Natural killer cell (primary cell): ENCODE data around the gene CHST11. TPM values are rescaled to one million over a fixed set of nuclear protein-coding genes. Genes with fewer than 3 reads are reported as not detected.
A peak's percentile ranks its signal among the peaks of the same experiment; 100 is the strongest.

Experiments
- ATAC-seq, 3 donors: fragments of 150-1000 bp in 2 of 3; fragments of 200-7000 bp in 1 of 3; cut with Tn5 transposase; 1 replicate in 1 of 3; 2 replicates in 2 of 3; pipeline ENCODE4 v1.10.0; 2021; ENCODE audit warnings: mild to moderate bottlenecking in 2 of 3, moderate library complexity in 2 of 3
- DNase-seq, 2 donors: peaks; one replicate each; pipeline versions ENCODE4 v3.0.0 to v3.0.0-alpha.2; 2013 to 2021; ENCODE audit warnings: mixed read lengths in 1 of 2
- H3K27ac ChIP-seq: one replicate; pipeline ENCODE4 v1.5.1; 2013; ENCODE audit warnings: mild to moderate bottlenecking, low read length
- H3K27me3 ChIP-seq: one replicate; pipeline ENCODE4 v1.6.1; 2013; ENCODE audit warnings: low read length; ENCODE audit not compliant: control insufficient read depth, insufficient read depth
- H3K36me3 ChIP-seq: one replicate; pipeline ENCODE4 v1.6.1; 2013; ENCODE audit warnings: low read length; ENCODE audit not compliant: control insufficient read depth, insufficient read depth
- H3K4me1 ChIP-seq: one replicate; pipeline ENCODE4 v1.6.1; 2013; ENCODE audit warnings: low read length; ENCODE audit not compliant: control insufficient read depth, insufficient read depth
- H3K4me3 ChIP-seq: one replicate; pipeline ENCODE4 v1.5.1; 2013; ENCODE audit warnings: low read length
- H3K9me3 ChIP-seq: one replicate; pipeline ENCODE4 v1.6.1; 2013; ENCODE audit warnings: low read length; ENCODE audit not compliant: control insufficient read depth, insufficient read depth
- H3K27ac Mint-ChIP-seq, 2 donors: one replicate each; pipeline ENCODE4 v1.8.0; 2022; ENCODE audit warnings: mild to moderate bottlenecking in 2 of 2, mixed read lengths in 2 of 2, moderate library complexity in 1 of 2
- H3K27me3 Mint-ChIP-seq, 2 donors: one replicate each; pipeline ENCODE4 v1.8.0; 2022; ENCODE audit warnings: low read depth in 2 of 2, mixed read lengths in 2 of 2
- H3K36me3 Mint-ChIP-seq: one replicate; pipeline ENCODE4 v1.8.0; 2022; ENCODE audit warnings: mixed read lengths
- H3K4me1 Mint-ChIP-seq, 2 donors: one replicate each; pipeline ENCODE4 v1.8.0; 2022; ENCODE audit warnings: mixed read lengths in 2 of 2
- H3K4me3 Mint-ChIP-seq: one replicate; pipeline ENCODE4 v1.8.0; 2022; ENCODE audit warnings: mild to moderate bottlenecking, moderate library complexity, mixed read lengths
- H3K9me3 Mint-ChIP-seq, 2 donors: one replicate each; pipeline ENCODE4 v1.8.0; 2022; ENCODE audit warnings: mixed read lengths in 2 of 2
- CTCF ChIP-seq: fragments of 200-600 bp; IDR thresholded peaks from one replicate; pipeline ENCODE4 v1.8.0; 2022; ENCODE audit warnings: antibody characterized with exemption
- WGBS: methylation state at CpG from one replicate; pipeline ENCODE4 v1.1.7; 2013; ENCODE audit warnings: missing lambda C conversion rate; ENCODE audit not compliant: insufficient coverage; 5-methylcytosine and 5-hydroxymethylcytosine counted together
- intact Hi-C: fragments of 100-400 bp; cut with micrococcal nuclease; formaldehyde crosslinking; loops from one replicate; pipeline ENCODE4 v1.14.2; 2022
- total RNA-seq, 4 donors: library from RNA; stranded (reverse); fragments of 120-200 nt in 1 of 4; gene quantifications; one replicate each; pipeline versions ENCODE4 v1.2.3 to v1.2.4, GENCODE V29; 2013 to 2022

CHST11 gene
- total RNA-seq, 3 donors from 2014 or later (not counting 1 experiment from before 2014, with no cell fraction given) = 85.3 to 118 (median 96.1) TPM

- intact Hi-C loops = no loop called here
- H3K4me3 Mint-ChIP-seq = no peak overlapping the region
- no peaks in the 10 kb centered on the region for H3K9me3 Mint-ChIP-seq
- 84% methylated on average over 3 of the region's 3 CpGs for WGBS
- no peak for TF ChIP-seq CTCF
- peaks cover 76 to 82% of the 10 kb centered on the region in 2 donors for H3K4me1 Mint-ChIP-seq
- peak overlapping the region; percentile 41 to 51 for H3K27ac Mint-ChIP-seq
- Histone ChIP-seq H3K4me3 (no peak overlapping the region), H3K36me3 (no peaks in the 10 kb centered on the region), H3K4me1 (peaks cover 38% of the 10 kb centered on the region), H3K27ac (no peak overlapping the region), H3K27me3 (no peaks in the 10 kb centered on the region), H3K9me3 (no peaks in the 10 kb centered on the region)
- no peak for DNase-seq
- ATAC-seq = no peak
- H3K36me3 Mint-ChIP-seq = no peaks in the 10 kb centered on the region
- no peaks in the 10 kb centered on the region for H3K27me3 Mint-ChIP-seq
Measured at GRCh38 chr12:104751594-104751993, 294.8 kb downstream of the CHST11 start.

GRCh38 chr12:104752016-104752415 lies 295.3 kb downstream of the CHST11 start:
- Histone ChIP-seq H3K4me1 (peaks cover 35% of the 10 kb centered on the region), H3K9me3 (no peaks in the 10 kb centered on the region), H3K27ac (no peak overlapping the region), H3K36me3 (peaks cover under 1% of the 10 kb centered on the region), H3K27me3 (no peaks in the 10 kb centered on the region), H3K4me3 (no peak overlapping the region)
- no peaks in the 10 kb centered on the region for H3K27me3 Mint-ChIP-seq
- ATAC-seq = no peak
- no peak for TF ChIP-seq CTCF
- 99% methylated on average over 4 of the region's 4 CpGs for whole genome bisulfite sequencing
- H3K4me1 Mint-ChIP-seq = peaks cover 72 to 77% of the 10 kb centered on the region in 2 donors
- no peaks in the 10 kb centered on the region for H3K36me3 Mint-ChIP-seq
- DNase-seq = no peak
- H3K27ac Mint-ChIP-seq = peak overlapping the region; percentile 41 to 51
- H3K9me3 Mint-ChIP-seq = no peaks in the 10 kb centered on the region
- intact Hi-C loops = no loop called here
- H3K4me3 Mint-ChIP-seq = no peak overlapping the region

- peaks cover 9% of the 10 kb centered on the region for H3K36me3 ChIP-seq
- H3K27me3 ChIP-seq = no peaks in the 10 kb centered on the region
- H3K4me1 ChIP-seq = peaks cover 29% of the 10 kb centered on the region
- H3K27ac ChIP-seq = no peak overlapping the region
- no peak for TF ChIP-seq CTCF
- Mint-ChIP-seq H3K4me3 (no peak overlapping the region), H3K9me3 (no peaks in the 10 kb centered on the region), H3K4me1 (peaks cover 63 to 69% of the 10 kb centered on the region in 2 donors), H3K36me3 (no peaks in the 10 kb centered on the region), H3K27ac (peak overlapping the region in 1 of 2 donors; percentile 42), H3K27me3 (no peaks in the 10 kb centered on the region)
- intact Hi-C loops = no loop called here
- H3K4me3 ChIP-seq = no peak overlapping the region
- no peaks in the 10 kb centered on the region for H3K9me3 ChIP-seq
- ATAC-seq (no peak), DNase-seq (no peak)
- WGBS = 98% methylated on average over 7 of the region's 7 CpGs
Measured at GRCh38 chr12:104752881-104753280, 296.1 kb downstream of the CHST11 start.

GRCh38 chr12:104756901-104757300 lies 300.2 kb downstream of the CHST11 start:
- Mint-ChIP-seq H3K9me3 (no peaks in the 10 kb centered on the region), H3K27me3 (no peaks in the 10 kb centered on the region), H3K4me1 (peaks cover 45 to 52% of the 10 kb centered on the region in 2 donors), H3K27ac (peak overlapping the region in 1 of 2 donors; percentile 51), H3K4me3 (no peak overlapping the region), H3K36me3 (no peaks in the 10 kb centered on the region)
- H3K27ac ChIP-seq = no peak overlapping the region
- WGBS = 98% methylated on average over 20 of the region's 20 CpGs
- no peak overlapping the region for H3K4me3 ChIP-seq
- no peak for TF ChIP-seq CTCF
- DNase-seq (no peak), ATAC-seq (no peak)
- H3K36me3 ChIP-seq = peaks cover 19% of the 10 kb centered on the region
- H3K9me3 ChIP-seq = no peaks in the 10 kb centered on the region
- intact Hi-C loops = no loop called here
- H3K4me1 ChIP-seq = peaks cover 6% of the 10 kb centered on the region
- no peaks in the 10 kb centered on the region for H3K27me3 ChIP-seq
